ENCODE data around the gene ENPP4. TPM values are rescaled to one million over a fixed set of nuclear protein-coding genes. Genes with fewer than 3 reads are reported as not detected.
"Not testable (repeated sequence)": the region's sequence is repeated elsewhere in the genome, so short reads cannot be mapped to it uniquely, and the experiment has no call there.

The ENPP4 gene
- total RNA-seq, 1 experiment from 2014 or later: 8.6 TPM

- no peaks in the 10 kb centered on the region for H3K79me2 ChIP-seq (ENCODE audit: low read length)
These were observed 7.0 kb downstream of the ENPP4 start for GRCh38 chr6:46136831-46137230.

GRCh38 chr6:46137387-46137786 lies 7.6 kb downstream of the ENPP4 start:
- H3K9ac ChIP-seq (ENCODE audit: low read length): no peak overlapping the region
- no peak overlapping the region for H3K4me2 ChIP-seq (ENCODE audit: low read depth, low read length, poor library complexity, severe bottlenecking)
- no peak overlapping the region for H2AFZ ChIP-seq (ENCODE audit: low read length)
- H3K9me2 ChIP-seq (replicated peaks; ENCODE audit: insufficient read depth, low read length): no peaks in the 10 kb centered on the region
- H3K4me1 ChIP-seq (ENCODE audit: low read length): no peaks in the 10 kb centered on the region
- H3K27me3 ChIP-seq (ENCODE audit: low read length): no peaks in the 10 kb centered on the region; the same call in 1 of the 2 replicates
- H3K4me3 ChIP-seq (ENCODE audit: low read length): no peak overlapping the region
- no peak overlapping the region for H3K27ac ChIP-seq (ENCODE audit: low read length)
- DNase-seq: no peak
- H3K36me3 ChIP-seq (ENCODE audit: insufficient read depth, low read length): no peaks in the 10 kb centered on the region
- no peaks in the 10 kb centered on the region for H3K9me3 ChIP-seq (ENCODE audit: low read length)
- no peaks in the 10 kb centered on the region for H3K79me2 ChIP-seq (ENCODE audit: low read length)
- peaks cover 14% of the 10 kb centered on the region; the same call in 1 of the 2 replicates for H4K20me1 ChIP-seq (ENCODE audit: insufficient read depth, low read depth, low read length)

More at GRCh38 chr6:46136831-46137230, 7.0 kb downstream of the ENPP4 start:
- no peak for DNase-seq
- Histone ChIP-seq H3K4me3 (ENCODE audit: low read length) (no peak overlapping the region), H3K9me2 (replicated peaks; ENCODE audit: insufficient read depth, low read length) (no peaks in the 10 kb centered on the region), H3K9me3 (ENCODE audit: low read length) (no peaks in the 10 kb centered on the region), H3K27me3 (ENCODE audit: low read length) (no peaks in the 10 kb centered on the region; the same call in 1 of the 2 replicates), H3K27ac (ENCODE audit: low read length) (no peak overlapping the region), H3K4me1 (ENCODE audit: low read length) (no peaks in the 10 kb centered on the region), H2AFZ (ENCODE audit: low read length) (no peak overlapping the region), H3K36me3 (ENCODE audit: insufficient read depth, low read length) (no peaks in the 10 kb centered on the region), H3K9ac (ENCODE audit: low read length) (no peak overlapping the region), H4K20me1 (ENCODE audit: insufficient read depth, low read depth, low read length) (peaks cover 14% of the 10 kb centered on the region; the same call in 1 of the 2 replicates), H3K4me2 (ENCODE audit: low read depth, low read length, poor library complexity, severe bottlenecking) (no peak overlapping the region)

- Histone ChIP-seq H3K4me3 (ENCODE audit: low read length) (no peak overlapping the region), H2AFZ (ENCODE audit: low read length) (no peak overlapping the region), H4K20me1 (ENCODE audit: insufficient read depth, low read depth, low read length) (peaks cover 14% of the 10 kb centered on the region; the same call in 1 of the 2 replicates), H3K9ac (ENCODE audit: low read length) (no peak overlapping the region), H3K4me1 (ENCODE audit: low read length) (no peaks in the 10 kb centered on the region), H3K27ac (ENCODE audit: low read length) (no peak overlapping the region), H3K27me3 (ENCODE audit: low read length) (no peaks in the 10 kb centered on the region; the same call in 1 of the 2 replicates), H3K9me3 (ENCODE audit: low read length) (no peaks in the 10 kb centered on the region), H3K9me2 (replicated peaks; ENCODE audit: insufficient read depth, low read length) (no peaks in the 10 kb centered on the region), H3K36me3 (ENCODE audit: insufficient read depth, low read length) (no peaks in the 10 kb centered on the region), H3K4me2 (ENCODE audit: low read depth, low read length, poor library complexity, severe bottlenecking) (no peak overlapping the region), H3K79me2 (ENCODE audit: low read length) (no peaks in the 10 kb centered on the region)
- no peak for DNase-seq
These were observed 8.5 kb downstream of the ENPP4 start for GRCh38 chr6:46138281-46138680.

- H3K27me3 ChIP-seq (ENCODE audit: low read length): no peaks in the 10 kb centered on the region
- H3K4me2 ChIP-seq (ENCODE audit: low read depth, low read length, poor library complexity, severe bottlenecking): no peak overlapping the region
- H3K9me2 ChIP-seq (replicated peaks; ENCODE audit: insufficient read depth, low read length): no peaks in the 10 kb centered on the region
- H4K20me1 ChIP-seq (ENCODE audit: insufficient read depth, low read depth, low read length): no peaks in the 10 kb centered on the region
- no peak overlapping the region for H2AFZ ChIP-seq (ENCODE audit: low read length)
- no peak overlapping the region for H3K27ac ChIP-seq (ENCODE audit: low read length)
- H3K9ac ChIP-seq (ENCODE audit: low read length): no peak overlapping the region
- no peak for DNase-seq
- no peaks in the 10 kb centered on the region for H3K36me3 ChIP-seq (ENCODE audit: insufficient read depth, low read length)
- no peak overlapping the region for H3K4me3 ChIP-seq (ENCODE audit: low read length)
- H3K4me1 ChIP-seq (ENCODE audit: low read length): no peaks in the 10 kb centered on the region
- H3K79me2 ChIP-seq (ENCODE audit: low read length): no peaks in the 10 kb centered on the region
- H3K9me3 ChIP-seq (ENCODE audit: low read length): no peaks in the 10 kb centered on the region
These were observed 14.5 kb downstream of the ENPP4 start for GRCh38 chr6:46144270-46144669.

- H3K4me1 ChIP-seq (ENCODE audit: low read length): not testable (repeated sequence)
These were observed 19.3 kb downstream of the ENPP4 start for GRCh38 chr6:46149066-46149465.

GRCh38 chr6:46156701-46157100 lies 26.9 kb downstream of the ENPP4 start:
- Histone ChIP-seq H3K9me2 (replicated peaks; ENCODE audit: insufficient read depth, low read length) (no peaks in the 10 kb centered on the region), H3K4me2 (ENCODE audit: low read depth, low read length, poor library complexity, severe bottlenecking) (no peak overlapping the region), H3K79me2 (ENCODE audit: low read length) (no peaks in the 10 kb centered on the region), H3K4me1 (ENCODE audit: low read length) (no peaks in the 10 kb centered on the region), H4K20me1 (ENCODE audit: insufficient read depth, low read depth, low read length) (no peaks in the 10 kb centered on the region), H3K4me3 (ENCODE audit: low read length) (no peak overlapping the region), H3K36me3 (ENCODE audit: insufficient read depth, low read length) (no peaks in the 10 kb centered on the region), H3K27me3 (ENCODE audit: low read length) (peaks cover 2% of the 10 kb centered on the region; the same call in 1 of the 2 replicates), H3K9me3 (ENCODE audit: low read length) (no peaks in the 10 kb centered on the region), H3K27ac (ENCODE audit: low read length) (no peak overlapping the region), H2AFZ (ENCODE audit: low read length) (no peak overlapping the region), H3K9ac (ENCODE audit: low read length) (no peak overlapping the region)
- DNase-seq: no peak

More at GRCh38 chr6:46149066-46149465, 19.3 kb downstream of the ENPP4 start:
- H3K27ac ChIP-seq (ENCODE audit: low read length); H2AFZ ChIP-seq (ENCODE audit: low read length); H3K4me3 ChIP-seq (ENCODE audit: low read length); H3K9me3 ChIP-seq (ENCODE audit: low read length); DNase-seq; H3K9me2 ChIP-seq (replicated peaks; ENCODE audit: insufficient read depth, low read length); H3K9ac ChIP-seq (ENCODE audit: low read length); H3K79me2 ChIP-seq (ENCODE audit: low read length); H3K4me2 ChIP-seq (ENCODE audit: low read depth, low read length, poor library complexity, severe bottlenecking); H3K27me3 ChIP-seq (ENCODE audit: low read length); H3K36me3 ChIP-seq (ENCODE audit: insufficient read depth, low read length); H4K20me1 ChIP-seq (ENCODE audit: insufficient read depth, low read depth, low read length): not testable (repeated sequence)

GRCh38 chr6:46159229-46159628 lies 29.4 kb downstream of the ENPP4 start:
- Histone ChIP-seq H3K27ac (ENCODE audit: low read length) (no peak overlapping the region), H3K79me2 (ENCODE audit: low read length) (no peaks in the 10 kb centered on the region), H3K9me2 (replicated peaks; ENCODE audit: insufficient read depth, low read length) (no peaks in the 10 kb centered on the region), H3K4me1 (ENCODE audit: low read length) (no peaks in the 10 kb centered on the region), H2AFZ (ENCODE audit: low read length) (no peak overlapping the region), H3K4me2 (ENCODE audit: low read depth, low read length, poor library complexity, severe bottlenecking) (no peak overlapping the region), H4K20me1 (ENCODE audit: insufficient read depth, low read depth, low read length) (no peaks in the 10 kb centered on the region), H3K36me3 (ENCODE audit: insufficient read depth, low read length) (no peaks in the 10 kb centered on the region), H3K4me3 (ENCODE audit: low read length) (no peak overlapping the region), H3K9ac (ENCODE audit: low read length) (no peak overlapping the region), H3K9me3 (ENCODE audit: low read length) (no peaks in the 10 kb centered on the region), H3K27me3 (ENCODE audit: low read length) (no peaks in the 10 kb centered on the region)
- DNase-seq: no peak

- no peak for DNase-seq
- Histone ChIP-seq H3K4me3 (ENCODE audit: low read length) (no peak overlapping the region), H3K4me1 (ENCODE audit: low read length) (no peaks in the 10 kb centered on the region), H3K9ac (ENCODE audit: low read length) (no peak overlapping the region), H2AFZ (ENCODE audit: low read length) (no peak overlapping the region), H3K9me2 (replicated peaks; ENCODE audit: insufficient read depth, low read length) (no peaks in the 10 kb centered on the region), H4K20me1 (ENCODE audit: insufficient read depth, low read depth, low read length) (no peaks in the 10 kb centered on the region), H3K36me3 (ENCODE audit: insufficient read depth, low read length) (no peaks in the 10 kb centered on the region), H3K27ac (ENCODE audit: low read length) (no peak overlapping the region), H3K79me2 (ENCODE audit: low read length) (no peaks in the 10 kb centered on the region), H3K27me3 (ENCODE audit: low read length) (no peaks in the 10 kb centered on the region), H3K4me2 (ENCODE audit: low read depth, low read length, poor library complexity, severe bottlenecking) (no peak overlapping the region), H3K9me3 (ENCODE audit: low read length) (no peaks in the 10 kb centered on the region)
These were observed 30.3 kb downstream of the ENPP4 start for GRCh38 chr6:46160102-46160501.
